HG03095 (cell line): ENCODE measurements around the gene PHEX.
A peak's percentile ranks its signal among the peaks of the same experiment; 100 is the strongest.

ENCODE experiments used
- ATAC-seq: cut with Tn5 transposase; IDR thresholded peaks from one replicate; pipeline ENCODE4 v1.9.1; 2021; ENCODE audit warnings: moderate library complexity; ENCODE audit not compliant: unreplicated experiment

PHEX gene

GRCh38 chrX:22141047-22141730 is 109.1 kb downstream of the PHEX start:
- no peak for ATAC-seq

- ATAC-seq = no peak
Observed at GRCh38 chrX:22147214-22147613, 115.1 kb downstream of the PHEX start.

GRCh38 chrX:22147942-22148341 is 115.8 kb downstream of the PHEX start:
- ATAC-seq = no peak

- no peak for ATAC-seq
Observed at GRCh38 chrX:22148565-22148964, 116.4 kb downstream of the PHEX start.

- ATAC-seq = no peak
Observed at GRCh38 chrX:22150371-22150770, 118.2 kb downstream of the PHEX start.

- no peak for ATAC-seq
Observed at GRCh38 chrX:22155126-22155525, 123.0 kb downstream of the PHEX start.

GRCh38 chrX:22159071-22159470 is 126.9 kb downstream of the PHEX start:
- no peak for ATAC-seq

GRCh38 chrX:22163326-22163725 is 131.2 kb downstream of the PHEX start:
- no peak for ATAC-seq

- ATAC-seq = no peak
Observed at GRCh38 chrX:22164770-22165388, 132.8 kb downstream of the PHEX start.

GRCh38 chrX:22165732-22166457 is 133.8 kb downstream of the PHEX start:
- no peak for ATAC-seq

- ATAC-seq = no peak
Observed at GRCh38 chrX:22171287-22172060, 139.3 kb downstream of the PHEX start.

GRCh38 chrX:22173966-22174365 is 141.8 kb downstream of the PHEX start:
- ATAC-seq = no peak

- no peak for ATAC-seq
Observed at GRCh38 chrX:22177950-22178515, 145.9 kb downstream of the PHEX start.

GRCh38 chrX:22184096-22184495 is 152.0 kb downstream of the PHEX start:
- ATAC-seq = no peak

- ATAC-seq = no peak
Observed at GRCh38 chrX:22186165-22186564, 154.0 kb downstream of the PHEX start.

- ATAC-seq = peak; percentile 97
Observed at GRCh38 chrX:22192419-22193060, 160.4 kb downstream of the PHEX start.

- ATAC-seq = no peak
Observed at GRCh38 chrX:22193851-22194659, 161.9 kb downstream of the PHEX start.

- no peak for ATAC-seq
Observed at GRCh38 chrX:22194660-22194945, 162.5 kb downstream of the PHEX start.

GRCh38 chrX:22196149-22196548 is 164.0 kb downstream of the PHEX start:
- no peak for ATAC-seq

GRCh38 chrX:22202251-22202650 is 170.1 kb downstream of the PHEX start:
- no peak for ATAC-seq
